Lower lobe of right lung (tissue), 2 donors: Measurements from ENCODE around the gene RPSA. TPM values are rescaled to one million over a fixed set of nuclear protein-coding genes. Genes with fewer than 3 reads are reported as not detected.

Source experiments
- ATAC-seq, 2 donors: fragments of 200-7000 bp; cut with Tn5 transposase; one replicate each; pipeline ENCODE4 v1.9.1; 2020 to 2022; ENCODE audit warnings: mild to moderate bottlenecking in 2 of 2, moderate library complexity in 2 of 2
- DNase-seq: peaks from one replicate; pipeline ENCODE4 v3.0.0-alpha.2; 2020
- H3K27ac ChIP-seq: fragments of 200-600 bp; one replicate; pipeline ENCODE4 v1.8.0; 2022
- H3K27me3 ChIP-seq: fragments of 200-600 bp; one replicate; pipeline ENCODE4 v1.8.0; 2022; ENCODE audit warnings: low read depth
- H3K36me3 ChIP-seq: fragments of 200-600 bp; one replicate; pipeline ENCODE4 v1.8.0; 2022; ENCODE audit warnings: mild to moderate bottlenecking
- H3K4me1 ChIP-seq: fragments of 200-600 bp; one replicate; pipeline ENCODE4 v1.8.0; 2022
- H3K4me3 ChIP-seq: fragments of 200-600 bp; one replicate; pipeline ENCODE4 v1.8.0; 2022; ENCODE audit warnings: mild to moderate bottlenecking
- H3K9me3 ChIP-seq: fragments of 200-600 bp; one replicate; pipeline ENCODE4 v1.8.0; 2022
- CTCF ChIP-seq: fragments of 200-600 bp; IDR thresholded peaks from one replicate; pipeline ENCODE4 v1.8.0; 2022; ENCODE audit warnings: antibody characterized with exemption, mild to moderate bottlenecking
- intact Hi-C: fragments of 100-400 bp; cut with DNase I; formaldehyde crosslinking; loops from one replicate; pipeline ENCODE4 v1.11.0; 2022
- total RNA-seq: library from RNA; stranded (reverse); fragmentation: NEBNext Ultra II Directional; extraction: Animal tissue kit (Norgen Biotek cat#: 25700); gene quantifications from one replicate; pipeline ENCODE4 v1.2.1, GENCODE V29; 2021
- donor health status: DM: no; HTN: yes; CAD: no; lungs with severe emphysema.

The RPSA gene
- total RNA-seq, 1 donor from 2014 or later, result 778 TPM

GRCh38 chr3:39381432-39381831, 25.1 kb upstream of the RPSA start:
- intact Hi-C loops, result no loop called here
- ATAC-seq (no peak), DNase-seq (no peak)
- H3K4me3 ChIP-seq, result no peak overlapping the region
- H3K27ac ChIP-seq, result no peak overlapping the region
- no peaks in the 10 kb centered on the region for H3K36me3 ChIP-seq
- no peaks in the 10 kb centered on the region for H3K27me3 ChIP-seq
- H3K4me1 ChIP-seq, result peaks cover 28% of the 10 kb centered on the region
- no peak for TF ChIP-seq CTCF
- H3K9me3 ChIP-seq, result no peaks in the 10 kb centered on the region

GRCh38 chr3:39383045-39383880, 23.3 kb upstream of the RPSA start, which contains the start of gene SLC25A38:
TSS of gene SLC25A38 (plus strand) at chr3:39383370. CDS start at chr3:39383725, 355 bp downstream.
- Histone ChIP-seq H3K9me3 (no peaks in the 10 kb centered on the region), H3K4me3 (peak within 1 kb of the TSS; percentile 96), H3K4me1 (peaks cover 28% of the 10 kb centered on the region), H3K27me3 (no peaks in the 10 kb centered on the region), H3K27ac (peak within 1 kb of the TSS; percentile 99), H3K36me3 (no peaks in the 10 kb centered on the region)
- DNase-seq (peak; percentile 92), ATAC-seq (peak; percentile 91 to 94)
- intact Hi-C loops, result no loop called here
- TF ChIP-seq CTCF, result peak; percentile 36

GRCh38 chr3:39383881-39384664, 22.4 kb upstream of the RPSA start:
- peak overlapping the region; percentile 99 for H3K27ac ChIP-seq
- peak; percentile 98 for ATAC-seq
- H3K4me3 ChIP-seq, result peak overlapping the region; percentile 96
- no peaks in the 10 kb centered on the region for H3K27me3 ChIP-seq
- no peaks in the 10 kb centered on the region for H3K36me3 ChIP-seq
- TF ChIP-seq CTCF, result peak; percentile 27
- H3K9me3 ChIP-seq, result no peaks in the 10 kb centered on the region
- intact Hi-C loops, result no loop called here
- peak; percentile 98 for DNase-seq
- H3K4me1 ChIP-seq, result peaks cover 34% of the 10 kb centered on the region

GRCh38 chr3:39384665-39385000, 21.9 kb upstream of the RPSA start:
- TF ChIP-seq CTCF, result no peak
- peaks cover 34% of the 10 kb centered on the region for H3K4me1 ChIP-seq
- no peaks in the 10 kb centered on the region for H3K27me3 ChIP-seq
- H3K4me3 ChIP-seq, result peak overlapping the region; percentile 96
- H3K36me3 ChIP-seq, result peaks cover 6% of the 10 kb centered on the region
- ATAC-seq (no peak), DNase-seq (no peak)
- intact Hi-C loops, result no loop called here
- H3K27ac ChIP-seq, result peak overlapping the region; percentile 99
- H3K9me3 ChIP-seq, result no peaks in the 10 kb centered on the region

GRCh38 chr3:39385456-39386090, 20.9 kb upstream of the RPSA start:
- ATAC-seq, result no peak
- Histone ChIP-seq H3K4me1 (peaks cover 34% of the 10 kb centered on the region), H3K27me3 (no peaks in the 10 kb centered on the region), H3K27ac (no peak overlapping the region), H3K4me3 (peak overlapping the region; percentile 96), H3K9me3 (no peaks in the 10 kb centered on the region), H3K36me3 (peaks cover 15% of the 10 kb centered on the region)
- no peak for TF ChIP-seq CTCF
- no peak for DNase-seq
- intact Hi-C loops, result no loop called here
